ENCODE measurements around the gene NR3C2. TPM values are rescaled to one million over a fixed set of nuclear protein-coding genes. Genes with fewer than 3 reads are reported as not detected.

NR3C2 gene
- 10 to 100 TPM in 11 of 12 donors, not detected in 1; 10.3 to 24.0 (median 17.4) TPM for polyA plus RNA-seq (ENCODE audit: insufficient read length in 12 of 12)
- long read RNA-seq, donor 1, full-length matches to known transcripts = 1 of 1 reads
- long read RNA-seq, donor 1, partial matches to known transcripts = 0 of 1 reads
- long read RNA-seq, donor 1, other reads (novel, unspliced or antisense) = 0 of 1 reads
- long read RNA-seq, donor 2, full-length matches to known transcripts = 2 of 2 reads
- long read RNA-seq, donor 2, partial matches to known transcripts = 0 of 2 reads
- long read RNA-seq, donor 2, other reads (novel, unspliced or antisense) = 0 of 2 reads
- long read RNA-seq, donor 3, full-length matches to known transcripts = 1 of 1 reads
- long read RNA-seq, donor 3, partial matches to known transcripts = 0 of 1 reads
- long read RNA-seq, donor 3, other reads (novel, unspliced or antisense) = 0 of 1 reads
- long read RNA-seq, donor 4 = 0 reads
- long read RNA-seq, donor 5, full-length matches to known transcripts = 2 of 2 reads
- long read RNA-seq, donor 5, partial matches to known transcripts = 0 of 2 reads
- long read RNA-seq, donor 5, other reads (novel, unspliced or antisense) = 0 of 2 reads
- long read RNA-seq, donor 6, full-length matches to known transcripts = 2 of 2 reads
- long read RNA-seq, donor 6, partial matches to known transcripts = 0 of 2 reads
- long read RNA-seq, donor 6, other reads (novel, unspliced or antisense) = 0 of 2 reads
- long read RNA-seq, donor 7, full-length matches to known transcripts = 1 of 1 reads
- long read RNA-seq, donor 7, partial matches to known transcripts = 0 of 1 reads
- long read RNA-seq, donor 7, other reads (novel, unspliced or antisense) = 0 of 1 reads
- long read RNA-seq, donor 8 = 0 reads
- long read RNA-seq, donor 9 = 0 reads
- long read RNA-seq, donor 10, full-length matches to known transcripts = 3 of 3 reads
- long read RNA-seq, donor 10, partial matches to known transcripts = 0 of 3 reads
- long read RNA-seq, donor 10, other reads (novel, unspliced or antisense) = 0 of 3 reads
- long read RNA-seq, donor 11 = 0 reads

DNA sequence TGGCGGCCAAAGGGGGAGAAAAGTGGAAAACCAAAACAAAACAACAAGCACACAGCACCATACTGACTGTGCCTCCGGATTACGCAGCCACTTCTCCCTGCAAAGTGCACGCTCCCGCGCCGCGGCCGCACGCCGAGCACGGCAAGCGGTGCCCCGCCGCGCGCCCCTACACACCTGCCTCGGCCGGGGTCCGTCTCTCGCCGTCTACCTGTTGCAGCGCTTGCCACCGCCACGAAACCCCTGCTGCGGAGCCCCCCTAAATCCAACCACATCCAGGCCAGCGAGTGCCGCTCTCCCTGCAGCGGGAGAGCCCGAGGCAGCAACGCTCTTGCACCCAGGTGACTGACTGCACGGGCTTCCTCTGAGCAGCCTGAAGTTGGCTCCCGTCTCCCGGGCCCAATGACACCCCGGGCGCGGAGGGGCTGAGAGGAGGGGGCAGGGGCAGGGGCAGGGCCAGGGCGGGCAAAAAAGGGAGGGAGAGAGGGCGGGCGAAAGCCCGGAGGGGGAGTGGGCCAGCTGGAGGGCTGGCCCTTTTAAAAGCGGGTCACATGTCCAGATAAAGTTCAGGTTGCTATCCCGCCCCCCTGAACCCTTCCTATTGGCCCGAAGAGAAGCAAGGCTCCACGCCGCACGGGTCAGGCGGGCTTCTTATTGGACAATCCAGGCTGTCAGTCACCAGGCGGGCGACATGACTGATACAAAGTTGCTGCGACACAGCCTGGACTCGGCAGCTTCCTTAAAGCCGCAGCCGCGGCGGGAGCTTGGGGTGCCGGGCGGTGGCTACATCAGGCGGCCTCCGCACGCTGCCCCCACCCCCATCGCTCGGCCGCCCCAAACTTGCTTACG lies at the start of gene NR3C2:
TSS of gene NR3C2 (minus strand) at position 429 of the 846 bp plus-strand sequence.
- DNase-seq = peak; percentile 98

- no peak for DNase-seq
Measured at GRCh38 chr4:148487181-148487580, 45.0 kb upstream of the NR3C2 start.

- peak; percentile 1 for DNase-seq
Measured at GRCh38 chr4:148481636-148482035, 39.4 kb upstream of the NR3C2 start.

DNA sequence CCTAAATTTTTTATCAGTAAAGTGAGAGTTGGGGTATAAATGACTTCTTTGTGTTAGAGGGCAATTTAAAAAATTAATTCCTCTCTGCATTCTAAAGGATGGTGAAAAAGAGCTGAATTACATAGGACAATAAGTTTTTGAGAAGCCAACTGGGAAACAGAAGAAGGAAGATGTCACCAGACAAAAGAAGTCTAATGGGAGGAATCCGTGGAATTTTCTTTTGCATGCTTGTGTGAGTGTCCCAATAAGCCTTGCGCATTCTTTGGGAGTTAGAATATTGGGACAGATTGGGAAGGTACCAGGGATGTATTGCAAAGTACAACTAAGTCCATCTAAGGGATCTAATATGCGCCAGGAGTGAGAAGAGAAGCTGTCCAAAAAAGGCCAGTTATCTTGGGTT lies 35.1 kb upstream of the NR3C2 start:
- DNase-seq = no peak

DNA sequence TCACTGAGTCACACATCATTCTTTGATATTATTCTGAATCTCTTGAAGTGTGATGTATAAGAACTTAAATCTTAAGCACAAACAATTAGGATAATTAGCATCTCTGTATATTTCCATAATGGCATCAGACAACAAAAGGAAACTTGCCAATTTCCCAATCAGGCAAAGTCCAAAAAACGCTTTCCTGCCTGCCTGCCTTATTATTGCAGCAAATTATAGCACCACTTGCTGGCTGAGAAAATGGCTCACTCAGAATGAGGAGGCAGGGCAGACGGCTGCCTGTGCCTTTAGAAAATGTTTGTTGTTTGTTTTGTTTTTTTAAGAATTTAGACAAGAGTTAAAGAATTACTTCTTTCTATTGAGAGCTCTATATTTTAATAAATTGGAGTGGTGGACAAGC lies 27.7 kb upstream of the NR3C2 start:
- DNase-seq = no peak

DNA sequence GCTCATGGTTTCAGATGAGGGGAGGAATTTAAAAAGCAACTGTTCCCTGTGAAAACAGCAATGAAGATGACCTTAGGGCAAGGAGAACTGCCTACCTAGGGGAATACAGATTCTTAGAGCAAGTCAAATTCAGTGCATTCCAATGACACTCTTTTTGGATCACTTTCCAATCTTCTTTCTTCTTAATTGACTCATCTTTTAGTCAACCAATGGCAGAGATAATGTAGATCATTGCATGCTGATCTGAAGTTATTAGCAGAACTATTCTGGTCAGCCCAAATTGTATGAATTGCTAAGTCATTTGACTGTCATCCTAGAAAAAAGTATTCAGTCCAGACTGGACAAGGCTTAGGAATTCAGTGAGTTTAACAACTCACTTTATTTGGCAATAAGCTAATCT lies 12.6 kb upstream of the NR3C2 start:
- DNase-seq = no peak

- DNase-seq = no peak
Measured at GRCh38 chr4:148453833-148454232, 11.6 kb upstream of the NR3C2 start.

DNA sequence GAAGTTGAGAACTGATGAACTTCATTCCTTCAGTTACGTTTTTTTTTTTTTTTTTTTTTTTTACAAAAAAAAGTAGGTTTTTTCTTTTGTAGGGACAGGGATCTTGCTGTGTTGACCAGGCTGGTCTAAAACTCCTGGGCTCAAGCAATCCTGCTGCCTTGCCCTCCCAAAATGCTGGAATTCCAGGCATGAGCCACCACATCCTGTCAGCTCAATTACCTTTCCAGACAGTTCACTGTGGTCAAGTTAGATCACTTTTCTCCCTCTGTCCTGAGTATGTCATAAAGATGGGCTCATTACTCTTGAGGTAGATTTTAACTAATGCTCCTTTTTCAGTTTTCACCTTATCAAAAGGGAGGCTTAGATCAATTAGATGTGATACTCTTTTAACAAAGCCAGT lies 10.8 kb upstream of the NR3C2 start:
- DNase-seq = no peak

GRCh38 chr4:148449921-148450320 lies 7.7 kb upstream of the NR3C2 start:
- no peak for DNase-seq

DNA sequence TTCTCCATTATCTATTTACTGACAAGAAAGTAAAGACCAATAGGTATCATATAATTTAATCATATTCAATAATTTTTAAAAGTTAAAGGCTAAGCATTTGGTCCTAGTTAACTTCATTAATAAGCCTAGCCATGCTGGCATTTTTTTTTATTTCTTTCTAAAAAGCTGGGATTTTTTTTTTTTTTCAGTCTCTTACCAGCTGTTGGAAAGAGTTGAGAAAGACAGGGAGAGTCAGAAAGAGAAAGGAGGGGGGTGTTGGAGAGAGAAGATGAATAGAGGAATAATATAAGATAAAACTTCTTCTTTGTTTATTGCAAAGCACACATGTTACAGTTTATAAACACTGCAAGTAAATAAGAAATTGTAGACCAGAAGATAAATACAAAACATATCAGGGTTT lies 5.9 kb upstream of the NR3C2 start:
- DNase-seq = no peak

DNA sequence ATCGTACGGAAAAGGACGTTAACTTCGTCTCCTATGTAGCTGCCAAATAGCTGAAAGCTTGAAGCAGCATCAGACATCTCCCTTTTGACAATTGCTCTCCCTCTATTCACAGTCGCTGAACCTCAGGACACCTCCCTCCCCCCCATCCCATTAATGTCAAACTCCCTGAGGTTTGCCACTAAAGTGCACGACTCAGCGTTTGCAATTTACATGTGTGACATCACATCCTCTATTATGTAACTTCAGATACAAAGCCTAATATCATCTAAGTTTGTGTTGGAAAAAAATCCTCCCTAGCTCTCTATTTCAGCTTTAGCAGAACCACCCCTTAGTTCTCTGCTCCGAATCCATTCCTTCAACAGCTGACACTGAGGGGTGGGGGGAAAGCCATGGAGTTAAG lies 5.5 kb upstream of the NR3C2 start:
- peak; percentile 26 for DNase-seq

DNA sequence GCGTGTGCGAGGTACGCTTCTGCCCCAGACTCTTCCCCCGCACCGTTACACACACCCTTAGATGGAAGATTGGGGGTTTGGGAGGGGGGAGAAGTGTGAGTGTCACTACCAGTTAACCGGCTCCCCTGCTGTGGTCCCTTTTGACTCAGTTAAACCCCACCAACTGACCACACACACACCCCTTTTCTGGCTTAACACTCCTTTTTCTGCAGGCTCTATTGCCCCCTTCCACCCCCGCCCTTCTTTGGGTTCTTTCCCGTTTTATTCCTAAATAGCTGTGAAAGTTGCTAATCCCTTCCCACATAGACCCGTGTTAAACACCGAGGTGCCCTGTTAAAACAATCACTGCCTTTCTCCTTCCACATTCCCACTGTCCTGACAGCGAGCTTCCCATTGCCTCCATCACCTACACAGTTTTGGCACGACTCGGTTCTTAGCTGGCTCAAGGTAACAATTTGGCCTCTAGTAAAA lies 3.7 kb upstream of the NR3C2 start:
- peak; percentile 41 for DNase-seq

DNA sequence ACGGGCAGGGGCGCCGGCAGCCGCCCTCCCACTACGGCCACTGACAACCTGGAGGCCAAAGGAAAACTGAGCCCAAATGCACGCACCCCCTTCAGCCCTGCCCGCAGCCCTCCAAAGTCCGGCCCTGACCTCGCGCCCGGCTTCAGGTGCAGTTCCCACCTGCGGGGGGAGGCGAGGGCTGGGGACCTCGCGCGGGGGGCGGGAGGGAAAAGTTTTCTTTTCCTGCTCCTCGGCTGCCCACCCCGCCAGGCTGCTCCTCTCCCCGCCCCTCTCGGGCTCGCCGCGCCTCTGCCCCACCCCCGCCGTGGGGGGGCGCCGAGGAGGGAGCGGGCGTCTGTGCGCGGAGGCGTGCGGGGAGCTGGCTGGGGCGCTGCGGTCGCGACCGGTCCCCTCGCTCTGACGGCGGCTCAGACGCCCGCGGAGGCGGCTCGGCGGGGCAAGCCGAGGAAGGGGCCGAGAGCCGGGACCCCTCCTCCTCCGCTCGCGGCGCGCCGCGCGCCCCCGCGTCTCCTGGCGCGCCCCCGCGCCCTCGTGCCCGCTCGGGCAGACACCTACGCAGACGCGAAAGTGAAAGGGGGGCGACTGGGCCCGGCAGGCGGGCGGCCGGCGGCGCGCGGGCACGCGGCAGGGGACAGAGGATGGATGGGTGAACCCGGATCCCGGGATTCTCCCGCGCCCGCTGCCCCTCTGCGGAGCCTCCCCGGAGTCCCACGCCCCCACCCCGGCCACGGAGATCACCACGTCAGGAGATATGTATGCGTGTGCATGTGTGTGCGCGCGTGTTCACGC lies 3.1 kb upstream of the NR3C2 start:
- peak; percentile 24 for DNase-seq

GRCh38 chr4:148444296-148445070 lies 2.3 kb upstream of the NR3C2 start:
- no peak for DNase-seq

DNA sequence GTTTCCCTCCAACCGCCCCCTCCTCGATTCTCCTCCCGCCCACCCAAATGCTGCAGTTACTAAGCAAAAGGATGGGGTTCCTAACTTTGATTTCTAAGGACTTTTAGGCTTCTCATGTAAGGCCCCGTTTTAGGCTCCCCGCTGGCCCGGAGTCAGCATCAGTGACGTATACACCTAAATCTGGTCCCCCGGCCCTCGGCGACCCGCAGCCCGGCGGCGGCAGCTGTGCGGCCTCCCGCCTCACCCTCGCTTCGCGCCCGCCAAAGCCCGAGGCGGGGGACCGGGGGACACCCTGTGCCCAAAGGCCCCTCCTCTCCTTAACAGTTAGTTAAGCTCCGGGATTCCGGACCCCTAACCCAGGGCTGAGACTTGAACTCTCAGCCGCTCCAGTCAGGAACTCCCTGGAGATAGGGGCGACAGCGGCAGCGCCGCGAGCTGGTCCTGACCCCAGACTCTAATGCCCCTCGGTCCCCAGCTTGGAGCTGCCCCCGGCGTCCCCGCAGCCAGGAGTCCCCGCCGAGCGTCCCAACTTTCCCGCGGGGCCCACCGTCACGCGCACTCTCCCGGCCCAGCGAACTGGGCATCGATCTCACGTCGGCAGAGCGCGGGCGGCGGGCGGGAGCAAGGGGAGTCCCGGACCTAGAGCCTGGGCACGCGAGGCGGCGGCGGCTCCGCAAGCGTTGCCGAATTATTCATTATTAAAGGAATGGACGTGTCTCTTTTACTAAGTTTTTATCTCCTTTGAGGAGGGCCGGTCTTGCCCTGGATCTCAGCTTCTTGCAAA lies 1.5 kb upstream of the NR3C2 start:
- peak; percentile 29 for DNase-seq

DNA sequence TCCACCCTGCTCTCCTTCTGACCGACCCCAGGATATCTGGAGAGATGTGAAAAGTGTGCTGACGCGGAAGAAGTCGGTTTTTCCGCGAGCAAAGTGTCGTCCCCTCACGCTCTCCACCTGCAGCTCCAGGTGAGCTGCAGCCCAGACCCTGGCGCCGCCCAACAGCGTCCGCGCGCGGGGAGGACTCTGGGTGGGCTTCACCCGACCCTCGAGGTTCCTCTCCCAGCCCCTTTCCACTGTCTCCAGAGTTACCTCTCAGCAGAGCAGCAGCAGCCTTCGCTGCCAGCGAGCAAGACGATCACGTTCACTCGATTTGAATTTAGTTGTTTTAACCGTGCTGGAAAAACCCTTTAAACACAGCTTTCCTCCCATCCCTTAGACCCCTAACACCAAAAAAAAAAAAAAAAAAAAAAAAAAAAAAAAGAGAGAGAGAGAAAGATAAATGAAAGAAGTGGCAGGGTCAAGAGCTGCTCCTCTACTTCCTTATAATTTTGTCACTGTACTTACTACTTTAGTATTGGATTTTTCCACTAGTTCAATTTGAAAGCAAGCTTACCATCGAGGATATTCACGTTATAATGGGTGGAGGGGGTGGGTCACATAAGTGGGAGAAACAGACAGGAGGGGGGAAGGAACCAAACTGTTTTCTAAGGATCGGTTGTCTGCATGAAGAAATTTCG lies 758 bp upstream of the NR3C2 start:
- no peak for DNase-seq

DNA sequence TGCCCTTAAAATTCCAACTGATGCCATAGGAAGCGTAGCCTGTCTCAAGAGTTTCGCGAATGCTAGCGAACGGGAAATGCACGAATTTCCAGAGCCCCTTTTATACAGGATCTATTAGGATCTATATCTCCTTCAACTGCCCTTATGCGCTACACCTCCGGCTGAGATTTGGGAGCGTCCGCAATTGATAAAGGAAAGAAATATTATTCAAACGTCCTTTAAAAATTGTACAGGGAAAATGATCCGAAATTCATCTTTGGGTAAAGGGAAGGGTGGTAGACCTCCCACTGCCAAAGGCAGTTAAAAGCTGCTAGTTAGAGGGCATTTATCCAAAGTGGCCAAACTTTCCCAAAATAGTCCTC lies 609 bp downstream of the NR3C2 start:
- DNase-seq = no peak

DNA sequence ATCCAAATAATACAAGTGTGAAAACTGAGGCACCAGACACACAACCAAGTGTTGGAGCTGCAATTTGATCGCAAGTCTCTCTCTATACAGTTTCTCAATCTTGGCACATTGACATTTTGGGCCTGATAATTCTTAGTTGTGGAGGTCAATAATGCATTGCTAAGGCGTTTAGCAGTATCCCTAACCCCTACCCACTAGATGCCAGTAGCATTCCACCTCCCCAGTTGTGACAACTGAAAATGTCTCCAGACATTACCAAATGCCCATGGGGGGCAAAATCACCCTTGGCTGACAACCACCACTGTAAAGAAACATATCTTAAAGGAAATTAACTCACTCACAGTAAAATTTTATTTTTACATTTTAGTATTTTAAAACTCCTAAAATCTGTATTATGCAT lies 4.2 kb downstream of the NR3C2 start:
- DNase-seq = no peak

GRCh38 chr4:148437439-148437838 lies 4.8 kb downstream of the NR3C2 start:
- DNase-seq = no peak
